ENCODE results near the gene PRM3. TPM values are rescaled to one million over a fixed set of nuclear protein-coding genes. Genes with fewer than 3 reads are reported as not detected.

PRM3 gene
- total RNA-seq, 1 experiment from 2014 or later = not detected

DNA sequence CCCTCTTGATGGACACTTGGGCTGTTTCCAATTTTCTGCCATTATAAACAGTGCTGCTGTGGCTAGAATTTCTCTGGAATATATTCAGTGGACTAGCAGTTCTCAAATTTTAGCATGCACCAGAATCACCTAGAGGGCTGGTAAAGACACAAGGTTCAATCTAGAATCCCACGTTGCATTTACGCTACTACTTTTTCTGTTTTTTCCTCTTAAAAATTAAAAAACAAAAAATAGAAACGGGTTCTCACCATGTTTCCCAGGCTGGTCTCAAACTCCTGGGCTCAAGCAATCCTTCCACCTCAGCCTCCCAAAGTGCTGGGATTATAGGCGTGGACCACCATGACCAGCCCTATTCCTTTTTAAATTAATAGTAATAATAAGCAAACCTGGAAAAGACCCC is 22.2 kb upstream of the PRM3 start:
- no peak overlapping the region for H3K23ac ChIP-seq (ENCODE audit: insufficient read length, low read depth, low read length)
- H3K4me3 Mint-ChIP-seq = no peak overlapping the region
- H2BK5ac ChIP-seq (ENCODE audit: insufficient read length, low read length) = no peak overlapping the region
- no peak overlapping the region for H3K56ac ChIP-seq (ENCODE audit: insufficient read length, low read depth, low read length)
- TF ChIP-seq, protein P1, sequence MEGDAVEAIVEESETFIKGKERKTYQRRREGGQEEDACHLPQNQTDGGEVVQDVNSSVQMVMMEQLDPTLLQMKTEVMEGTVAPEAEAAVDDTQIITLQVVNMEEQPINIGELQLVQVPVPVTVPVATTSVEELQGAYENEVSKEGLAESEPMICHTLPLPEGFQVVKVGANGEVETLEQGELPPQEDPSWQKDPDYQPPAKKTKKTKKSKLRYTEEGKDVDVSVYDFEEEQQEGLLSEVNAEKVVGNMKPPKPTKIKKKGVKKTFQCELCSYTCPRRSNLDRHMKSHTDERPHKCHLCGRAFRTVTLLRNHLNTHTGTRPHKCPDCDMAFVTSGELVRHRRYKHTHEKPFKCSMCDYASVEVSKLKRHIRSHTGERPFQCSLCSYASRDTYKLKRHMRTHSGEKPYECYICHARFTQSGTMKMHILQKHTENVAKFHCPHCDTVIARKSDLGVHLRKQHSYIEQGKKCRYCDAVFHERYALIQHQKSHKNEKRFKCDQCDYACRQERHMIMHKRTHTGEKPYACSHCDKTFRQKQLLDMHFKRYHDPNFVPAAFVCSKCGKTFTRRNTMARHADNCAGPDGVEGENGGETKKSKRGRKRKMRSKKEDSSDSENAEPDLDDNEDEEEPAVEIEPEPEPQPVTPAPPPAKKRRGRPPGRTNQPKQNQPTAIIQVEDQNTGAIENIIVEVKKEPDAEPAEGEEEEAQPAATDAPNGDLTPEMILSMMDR (conservative IDR thresholded peaks at IDR 0.05) = no peak
- no peak overlapping the region for H2BK12ac ChIP-seq (ENCODE audit: insufficient read length, low read depth, low read length)
- H3K14ac ChIP-seq (ENCODE audit: insufficient read depth, low read length) = no peak overlapping the region
- H2AK5ac ChIP-seq (ENCODE audit: insufficient read length, low read length) = no peak overlapping the region
- peaks cover 30 to 35% of the 10 kb centered on the region in 2 experiments for H3K4me1 Mint-ChIP-seq
- no peak overlapping the region for H3K4ac ChIP-seq (ENCODE audit: low read depth, low read length)
- no peak for DNase-seq
- no peak overlapping the region for H3T11ph ChIP-seq (ENCODE audit: low read length)
- H3K4me2 ChIP-seq (ENCODE audit: insufficient read depth, insufficient read length, low read length) = no peak overlapping the region
- H3K27me3 ChIP-seq (ENCODE audit: insufficient read depth, low read length) = no peaks in the 10 kb centered on the region
- no peak overlapping the region for H4K8ac ChIP-seq (replicated peaks; ENCODE audit: insufficient read length, low read depth, low read length)
- no peaks in the 10 kb centered on the region for H3K79me2 ChIP-seq (ENCODE audit: insufficient read depth, low read length)
- no CpG with 5 or more reads among the region's 4 CpGs for WGBS (ENCODE audit: extremely low coverage, insufficient read length, low lambda C conversion rate)
- no peak overlapping the region for H2AFZ ChIP-seq (ENCODE audit: low read length)
- H2BK120ac ChIP-seq (ENCODE audit: low read depth, low read length, poor library complexity, severe bottlenecking) = no peak overlapping the region
- no peak overlapping the region for H3K18ac ChIP-seq (ENCODE audit: insufficient read length, low read depth, low read length)
- H3K9ac ChIP-seq (ENCODE audit: extremely low read depth, insufficient read length, low read length) = no peak overlapping the region
- H3K27me3 Mint-ChIP-seq (ENCODE audit: low read depth) = no peaks in the 10 kb centered on the region; the same call in 1 of the 2 replicates
- H3K9me3 ChIP-seq (ENCODE audit: control insufficient read depth, low read depth, low read length) = no peaks in the 10 kb centered on the region
- H3K4me1 ChIP-seq (ENCODE audit: insufficient read depth, low read length) = peaks cover 5% of the 10 kb centered on the region; the same call in 1 of the 2 replicates
- no peak overlapping the region for H3K27ac Mint-ChIP-seq
- H3K27ac ChIP-seq (ENCODE audit: insufficient read length, low read depth, low read length) = no peak overlapping the region
- no peaks in the 10 kb centered on the region for H3K23me2 ChIP-seq (ENCODE audit: insufficient read length, low read depth, low read length, poor library complexity, severe bottlenecking)
- no peaks in the 10 kb centered on the region for H3K36me3 Mint-ChIP-seq (ENCODE audit: insufficient read depth in 1 of 3, low read depth in 3 of 3)
- H3K9me3 Mint-ChIP-seq = no peaks in the 10 kb centered on the region
- no peak overlapping the region for H4K91ac ChIP-seq (ENCODE audit: insufficient read length, low read depth, low read length)
- no peaks in the 10 kb centered on the region for H3K79me1 ChIP-seq (ENCODE audit: insufficient read depth, low read depth, low read length, poor library complexity, severe bottlenecking)
- H4K5ac ChIP-seq (ENCODE audit: insufficient read length, low read depth, low read length) = no peak overlapping the region
- no peaks in the 10 kb centered on the region for H4K20me1 ChIP-seq (ENCODE audit: control insufficient read depth, insufficient read depth, insufficient read length)
- H2BK20ac ChIP-seq (ENCODE audit: low read depth, low read length, poor library complexity, severe bottlenecking) = no peak overlapping the region
- H2BK15ac ChIP-seq (ENCODE audit: low read depth, low read length) = no peak overlapping the region

All from H9 (cell line).